Vagina (tissue), 2 donors: ENCODE measurements around the gene SRP68. TPM values are rescaled to one million over a fixed set of nuclear protein-coding genes. Genes with fewer than 3 reads are reported as not detected.
A peak's percentile ranks its signal among the peaks of the same experiment; 100 is the strongest.

Experiments used
- DNase-seq, 2 donors: peaks; one replicate each; pipeline ENCODE4 v3.0.0-alpha.2; 2017; ENCODE audit errors: extremely low spot score in 2 of 2
- H3K27ac ChIP-seq: fragments of 200-600 bp; sonication (generic); one replicate; pipeline ENCODE4 v1.5.1; 2019
- H3K27me3 ChIP-seq: fragments of 200-600 bp; sonication (generic); one replicate; pipeline ENCODE4 v1.5.1; 2019
- H3K36me3 ChIP-seq, 2 donors: fragments of 200-600 bp; sonication (generic); one replicate each; pipeline ENCODE4 v1.5.1; 2017 to 2019
- H3K4me1 ChIP-seq: fragments of 200-600 bp; sonication (generic); one replicate; pipeline ENCODE4 v1.5.1; 2019
- H3K4me3 ChIP-seq, 2 donors: fragments of 200-600 bp; sonication (generic); 1 replicate in 1 of 2; 2 replicates in 1 of 2; pipeline ENCODE4 v1.5.1; 2016 to 2019
- H3K9me3 ChIP-seq: fragments of 200-600 bp; sonication (generic); one replicate; pipeline ENCODE4 v1.5.1; 2019
- CTCF ChIP-seq, 3 experiments: fragments of 450-650 bp in 2 of 3; fragments of 200-600 bp in 1 of 3; sonication (generic) in 1 of 3; IDR thresholded peaks; one replicate each; pipeline ENCODE4 v1.5.1; 2017 to 2019; ENCODE audit warnings: antibody characterized with exemption in 3 of 3, mild to moderate bottlenecking in 2 of 3, moderate library complexity in 2 of 3
- POLR2A ChIP-seq, 2 donors: fragments of 450-650 bp; IDR thresholded peaks; one replicate each; pipeline ENCODE4 v1.6.1; 2017; ENCODE audit warnings: antibody characterized with exemption in 2 of 2, mild to moderate bottlenecking in 2 of 2, moderate library complexity in 2 of 2
- POLR2AphosphoS5 ChIP-seq, 2 donors: sonication (generic); formaldehyde crosslinking; IDR thresholded peaks; one replicate each; pipeline ENCODE4 v1.9.0; 2017; ENCODE audit warnings: antibody characterized with exemption in 2 of 2, mild to moderate bottlenecking in 2 of 2, low read depth in 1 of 2; ENCODE audit not compliant: insufficient read depth in 1 of 2
- intact Hi-C: fragments of 100-400 bp; cut with DNase I; formaldehyde crosslinking; loops from one replicate; pipeline ENCODE4 v1.15.1; 2023
- total RNA-seq: library from RNA; depleted of rRNA; stranded (reverse); fragments of >200 nt; gene quantifications from one replicate; pipeline ENCODE4 v1.2.3, GENCODE V29; 2016

SRP68 gene
- total RNA-seq, result 52.8 TPM

- peak in 1 of 3 experiments; percentile 36 for TF ChIP-seq CTCF (IDR thresholded peaks at IDR 0.05)
- peak in 1 of 2 donors; percentile 38 for TF ChIP-seq POLR2A (IDR thresholded peaks at IDR 0.05)
- TF ChIP-seq POLR2AphosphoS5 (IDR thresholded peaks at IDR 0.05; ENCODE audit: insufficient read depth in 1 of 2, low read depth in 1 of 2), result peak; percentile 78
- H3K4me1 ChIP-seq, result peaks cover 63% of the 10 kb centered on the region
- intact Hi-C loops, result no loop called here
Measured at GRCh38 chr17:76072148-76072858, at the start of gene SRP68. TSS of gene SRP68 (minus strand) at chr17:76072517. CDS start at chr17:76072491, 26 bp downstream.

GRCh38 chr17:76121932-76122430, 49.7 kb upstream of the SRP68 start:
- intact Hi-C loops, result loop anchor here (2.0 to 5.0 kb wide), 2 partner anchors 60 to 159 kb away; no protein-coding TSS in a partner anchor
- H3K27me3 ChIP-seq, result no peaks in the 10 kb centered on the region
- TF ChIP-seq POLR2A (IDR thresholded peaks at IDR 0.05), result no peak
- TF ChIP-seq POLR2AphosphoS5 (IDR thresholded peaks at IDR 0.05; ENCODE audit: insufficient read depth in 1 of 2, low read depth in 1 of 2), result peak in 1 of 2 donors; percentile 17
- peak overlapping the region; percentile 40 to 42 for H3K4me3 ChIP-seq
- peak overlapping the region; percentile 57 for H3K27ac ChIP-seq
- H3K36me3 ChIP-seq, result no peaks in the 10 kb centered on the region
- H3K9me3 ChIP-seq, result no peaks in the 10 kb centered on the region
- no peak for DNase-seq
- H3K4me1 ChIP-seq, result peaks cover 10% of the 10 kb centered on the region

More at GRCh38 chr17:76072148-76072858, at the start of gene SRP68:
- peaks cover 0 to 11% of the 10 kb centered on the region in 2 donors for H3K36me3 ChIP-seq
- H3K27me3 ChIP-seq, result peaks cover 32% of the 10 kb centered on the region
- H3K27ac ChIP-seq, result peak within 1 kb of the TSS; percentile 84
- no peaks in the 10 kb centered on the region for H3K9me3 ChIP-seq
- peak within 1 kb of the TSS; percentile 89 to 99 for H3K4me3 ChIP-seq
- no peak for DNase-seq

DNA sequence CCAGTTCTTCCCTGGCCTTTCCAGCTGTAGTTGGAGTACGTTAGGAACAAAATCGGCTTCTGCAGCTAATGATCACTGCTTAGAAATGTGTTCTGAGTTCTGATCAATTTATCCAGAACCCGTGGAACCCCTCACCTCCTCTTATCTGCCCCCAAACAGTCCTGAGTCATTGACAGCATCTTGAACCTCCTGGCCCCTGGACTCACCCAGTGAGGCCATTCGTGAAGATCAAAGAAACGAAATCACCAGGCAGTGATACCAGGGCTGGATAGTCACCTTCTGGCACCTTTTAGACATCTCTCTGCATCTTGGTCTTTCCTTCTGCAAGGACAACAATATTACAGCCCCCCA, 48.3 kb upstream of the SRP68 start:
- Histone ChIP-seq H3K27me3 (no peaks in the 10 kb centered on the region), H3K4me3 (no peak overlapping the region), H3K9me3 (no peaks in the 10 kb centered on the region), H3K4me1 (peaks cover 10% of the 10 kb centered on the region), H3K36me3 (no peaks in the 10 kb centered on the region), H3K27ac (no peak overlapping the region)
- intact Hi-C loops, result loop anchor here (2.0 to 5.0 kb wide), 2 partner anchors 62 to 160 kb away; no protein-coding TSS in a partner anchor
- TF ChIP-seq CTCF (IDR thresholded peaks at IDR 0.05) (no peak), POLR2A (IDR thresholded peaks at IDR 0.05) (no peak), POLR2AphosphoS5 (IDR thresholded peaks at IDR 0.05; ENCODE audit: insufficient read depth in 1 of 2, low read depth in 1 of 2) (no peak)
- DNase-seq, result peak in 1 of 2 donors; percentile 60

GRCh38 chr17:76119409-76120371, 47.4 kb upstream of the SRP68 start:
- no peaks in the 10 kb centered on the region for H3K9me3 ChIP-seq
- H3K27me3 ChIP-seq, result no peaks in the 10 kb centered on the region
- intact Hi-C loops, result loop anchor here (2.0 to 5.0 kb wide), 2 partner anchors 63 to 161 kb away; no protein-coding TSS in a partner anchor
- H3K4me3 ChIP-seq, result no peak overlapping the region
- peaks cover 10% of the 10 kb centered on the region for H3K4me1 ChIP-seq
- DNase-seq, result no peak
- TF ChIP-seq POLR2A (IDR thresholded peaks at IDR 0.05) (no peak), POLR2AphosphoS5 (IDR thresholded peaks at IDR 0.05; ENCODE audit: insufficient read depth in 1 of 2, low read depth in 1 of 2) (no peak), CTCF (IDR thresholded peaks at IDR 0.05) (no peak)
- H3K27ac ChIP-seq, result no peak overlapping the region
- no peaks in the 10 kb centered on the region for H3K36me3 ChIP-seq

DNA sequence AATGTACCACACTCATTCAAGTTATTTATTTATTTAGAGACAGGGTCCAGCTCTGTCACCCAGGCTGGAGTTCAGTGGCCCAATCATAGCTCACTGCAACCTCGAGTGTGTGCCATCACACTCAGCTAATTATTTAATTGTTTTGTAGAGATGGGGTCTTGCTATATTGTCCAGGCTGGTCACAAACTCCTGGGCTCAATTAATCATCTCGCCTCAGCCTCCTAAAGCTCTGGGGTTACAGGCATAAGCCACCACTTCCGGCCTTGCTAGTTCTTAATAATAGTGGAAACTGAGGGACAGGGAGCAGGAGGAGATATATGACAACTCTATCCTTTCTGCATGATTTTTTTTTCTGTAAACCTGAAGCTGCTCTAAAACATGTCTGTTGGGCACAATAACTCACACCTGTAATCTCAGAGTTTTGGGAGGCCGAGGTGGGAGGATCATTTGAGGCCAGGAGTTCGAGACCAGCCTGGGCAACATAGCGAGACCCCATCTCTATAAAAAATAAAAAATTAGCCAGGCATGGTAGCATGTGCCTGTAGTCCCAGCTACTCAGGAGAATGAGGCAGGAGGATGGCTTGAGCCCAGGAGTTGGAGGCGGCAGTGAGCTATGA, 42.9 kb upstream of the SRP68 start:
- TF ChIP-seq CTCF (IDR thresholded peaks at IDR 0.05), result no peak
- no peak for TF ChIP-seq POLR2A (IDR thresholded peaks at IDR 0.05)
- TF ChIP-seq POLR2AphosphoS5 (IDR thresholded peaks at IDR 0.05; ENCODE audit: insufficient read depth in 1 of 2, low read depth in 1 of 2), result no peak
- Histone ChIP-seq H3K27me3 (no peaks in the 10 kb centered on the region), H3K4me1 (no peaks in the 10 kb centered on the region), H3K9me3 (no peaks in the 10 kb centered on the region), H3K36me3 (no peaks in the 10 kb centered on the region), H3K4me3 (no peak overlapping the region), H3K27ac (no peak overlapping the region)
- intact Hi-C loops, result no loop called here
- DNase-seq, result no peak
